T-helper 2 cell treated with Interferon-gamma antibody and Interleukin-4, amounts not matched to agents 100 ng/mL and 5 ng/mL, for 36 hours (primary cell): ENCODE results near the gene KCP. TPM values are rescaled to one million over a fixed set of nuclear protein-coding genes. Genes with fewer than 3 reads are reported as not detected.
"Not testable (repeated sequence)": the region's sequence is repeated elsewhere in the genome, so short reads cannot be mapped to it uniquely, and the experiment has no call there.

Experiments used
- intact Hi-C: fragments of 100-400 bp; cut with micrococcal nuclease; formaldehyde crosslinking; loops from one replicate; pipeline ENCODE4 v1.15.1; 2023
- total RNA-seq: library from RNA; stranded (reverse); gene quantifications from 2 replicates; pipeline ENCODE4 v1.2.3, GENCODE V29; 2022

The KCP gene
- total RNA-seq: 0.09 TPM in 2 replicates

DNA sequence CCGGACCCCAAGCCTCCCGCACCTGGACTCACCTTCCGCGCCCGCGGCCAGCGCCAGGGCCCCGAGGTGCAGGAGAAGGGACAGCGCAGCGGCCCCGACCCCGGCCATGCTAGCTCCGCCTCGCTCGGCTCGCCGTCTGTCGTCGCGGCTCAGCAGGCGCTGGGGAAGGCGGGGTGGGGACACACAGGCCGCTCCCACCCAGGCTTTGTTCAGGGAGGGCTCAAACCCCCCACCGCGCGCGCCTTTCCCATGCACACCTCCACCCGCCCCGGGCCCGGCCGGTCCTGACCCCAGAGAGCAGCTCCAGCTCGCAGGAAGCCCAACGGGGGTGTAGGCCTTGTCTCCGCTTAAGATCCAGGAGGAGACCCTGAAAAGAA lies at the start of gene KCP:
TSS of gene KCP (minus strand) at position 141 of the 377 bp plus-strand sequence. CDS start at position 108, 33 bp downstream.
- intact Hi-C loops: no loop called here

DNA sequence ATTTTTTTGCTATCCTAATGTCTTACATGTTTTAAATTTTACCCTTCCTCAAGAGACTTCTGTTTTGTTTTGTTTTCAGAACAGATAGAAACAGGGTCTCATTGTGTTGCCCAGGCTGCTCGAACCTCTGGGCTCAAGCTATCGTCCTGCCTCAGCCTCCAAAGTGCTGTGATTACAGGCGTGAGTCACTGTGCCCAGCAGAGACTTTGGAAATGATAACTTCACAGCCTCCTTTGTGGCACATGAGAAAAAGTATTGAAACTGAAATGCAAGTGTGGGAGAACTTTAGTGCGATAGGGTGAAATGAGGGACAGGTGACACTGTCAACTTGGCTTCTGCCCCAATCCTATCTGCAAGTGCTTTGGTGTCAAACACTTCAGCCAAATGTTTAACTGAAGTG lies 48.8 kb upstream of the KCP start:
- intact Hi-C loops: no loop called here

DNA sequence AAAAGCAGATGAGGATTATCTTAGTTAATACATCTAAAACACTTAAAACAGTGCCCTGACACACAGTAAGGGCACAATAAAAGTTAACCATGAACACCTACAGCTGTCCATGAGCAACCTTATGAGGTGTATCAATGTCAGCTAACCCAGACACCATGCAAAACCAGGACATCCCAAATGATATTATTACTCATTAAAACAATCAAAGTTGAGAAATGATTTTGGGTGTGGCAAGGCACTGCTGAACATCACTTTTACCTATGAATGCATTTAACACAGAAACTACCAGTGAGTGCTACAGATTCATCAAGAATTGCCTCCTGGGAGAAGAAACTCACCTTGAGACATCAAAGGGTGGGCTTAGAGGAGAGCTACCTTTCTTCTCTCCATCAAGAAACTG lies 45.5 kb upstream of the KCP start:
- intact Hi-C loops: no loop called here

- intact Hi-C loops: no loop called here
These were observed 44.6 kb upstream of the KCP start for GRCh38 chr7:128954830-128955802.

DNA sequence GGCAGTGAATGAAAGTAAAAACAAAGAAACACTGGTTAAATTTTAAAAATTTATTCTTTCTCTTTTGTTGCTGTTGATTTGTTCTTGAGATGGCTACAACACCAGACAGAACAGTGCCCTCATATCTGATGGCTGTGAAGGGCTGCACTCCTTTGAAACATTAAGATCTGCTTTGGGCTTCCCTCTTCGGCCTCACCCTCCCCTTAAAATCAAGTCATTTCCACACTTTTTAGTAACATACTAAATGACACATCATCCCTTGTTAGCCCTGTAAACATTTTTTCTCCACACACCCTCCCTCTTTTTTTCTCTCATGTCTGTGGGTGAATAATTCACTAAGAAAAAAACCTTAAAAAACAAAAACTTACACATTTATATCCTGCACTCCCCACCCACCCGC lies 43.6 kb upstream of the KCP start:
- intact Hi-C loops: no loop called here

GRCh38 chr7:128951296-128951695 lies 40.8 kb upstream of the KCP start:
- intact Hi-C loops: no loop called here

DNA sequence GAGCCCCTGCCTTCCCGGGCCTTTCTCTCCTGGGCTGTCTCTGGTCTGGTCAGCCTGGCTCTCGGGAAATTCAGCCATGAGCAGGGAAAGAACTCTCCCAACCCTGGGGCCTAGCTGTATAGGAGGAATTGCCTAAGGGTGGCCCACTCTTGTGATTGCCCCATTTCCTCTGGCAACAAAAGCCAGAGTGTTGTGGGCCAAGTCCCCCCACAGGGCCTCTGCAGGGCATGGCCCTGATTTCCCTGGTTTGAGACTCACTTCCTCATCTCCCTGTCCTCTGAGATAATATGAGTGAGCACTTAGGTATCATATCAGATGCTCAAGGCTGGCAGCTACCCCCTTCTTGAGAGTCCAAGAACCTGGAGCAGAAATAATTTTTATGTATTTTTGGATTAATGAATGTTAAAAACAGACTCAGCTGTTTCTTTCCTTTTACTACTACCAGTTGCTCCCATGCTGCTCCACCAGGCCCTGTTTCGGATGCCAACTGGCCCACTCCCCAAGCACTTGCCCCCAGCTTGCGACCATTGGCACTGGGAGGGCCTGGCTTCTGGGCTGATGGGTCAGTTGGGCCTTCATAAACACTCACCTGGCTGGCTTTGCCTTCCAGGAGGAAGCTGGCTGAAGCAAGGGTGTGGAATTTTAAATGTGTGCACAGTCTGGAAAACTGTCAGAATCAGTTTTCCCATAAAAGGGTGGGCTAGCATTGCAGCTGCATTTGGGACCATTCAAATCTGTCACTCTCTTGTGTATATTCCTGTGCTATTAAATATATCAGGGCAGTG lies 38.7 kb upstream of the KCP start:
- intact Hi-C loops: no loop called here

DNA sequence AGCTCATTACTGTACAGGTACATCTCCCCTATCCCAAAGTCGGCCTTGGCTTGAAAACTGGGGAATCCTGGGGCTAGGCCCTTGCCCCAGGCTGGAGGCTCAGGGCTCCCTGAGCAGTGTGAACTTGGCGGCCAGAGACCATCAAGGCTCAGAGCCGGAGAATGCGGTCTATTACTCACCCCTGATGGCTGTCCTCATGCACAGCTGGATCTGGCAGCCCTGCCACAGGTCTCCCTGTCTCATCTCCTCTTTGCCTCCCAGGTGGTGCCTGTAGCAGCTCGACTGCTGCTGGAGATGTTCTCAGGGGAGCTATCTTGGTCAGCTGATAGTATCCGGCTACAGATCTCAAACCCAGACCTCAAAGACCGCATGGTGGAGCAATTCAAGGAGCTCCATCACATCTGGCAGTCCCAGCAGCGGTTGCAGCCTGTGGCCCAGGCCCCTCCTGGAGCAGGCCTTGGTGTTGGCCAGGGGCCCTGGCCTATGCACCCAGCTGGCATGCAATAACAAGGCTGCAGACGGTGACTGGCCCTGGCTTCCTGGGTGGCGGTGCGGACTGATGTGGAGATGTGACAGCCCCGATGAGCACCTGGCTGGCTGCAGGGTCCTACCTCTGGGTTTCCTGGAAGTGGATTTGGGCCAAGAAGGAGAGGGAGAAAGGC lies 37.9 kb upstream of the KCP start:
- intact Hi-C loops: no loop called here

- intact Hi-C loops: no loop called here
These were observed 37.3 kb upstream of the KCP start for GRCh38 chr7:128947854-128948253.

DNA sequence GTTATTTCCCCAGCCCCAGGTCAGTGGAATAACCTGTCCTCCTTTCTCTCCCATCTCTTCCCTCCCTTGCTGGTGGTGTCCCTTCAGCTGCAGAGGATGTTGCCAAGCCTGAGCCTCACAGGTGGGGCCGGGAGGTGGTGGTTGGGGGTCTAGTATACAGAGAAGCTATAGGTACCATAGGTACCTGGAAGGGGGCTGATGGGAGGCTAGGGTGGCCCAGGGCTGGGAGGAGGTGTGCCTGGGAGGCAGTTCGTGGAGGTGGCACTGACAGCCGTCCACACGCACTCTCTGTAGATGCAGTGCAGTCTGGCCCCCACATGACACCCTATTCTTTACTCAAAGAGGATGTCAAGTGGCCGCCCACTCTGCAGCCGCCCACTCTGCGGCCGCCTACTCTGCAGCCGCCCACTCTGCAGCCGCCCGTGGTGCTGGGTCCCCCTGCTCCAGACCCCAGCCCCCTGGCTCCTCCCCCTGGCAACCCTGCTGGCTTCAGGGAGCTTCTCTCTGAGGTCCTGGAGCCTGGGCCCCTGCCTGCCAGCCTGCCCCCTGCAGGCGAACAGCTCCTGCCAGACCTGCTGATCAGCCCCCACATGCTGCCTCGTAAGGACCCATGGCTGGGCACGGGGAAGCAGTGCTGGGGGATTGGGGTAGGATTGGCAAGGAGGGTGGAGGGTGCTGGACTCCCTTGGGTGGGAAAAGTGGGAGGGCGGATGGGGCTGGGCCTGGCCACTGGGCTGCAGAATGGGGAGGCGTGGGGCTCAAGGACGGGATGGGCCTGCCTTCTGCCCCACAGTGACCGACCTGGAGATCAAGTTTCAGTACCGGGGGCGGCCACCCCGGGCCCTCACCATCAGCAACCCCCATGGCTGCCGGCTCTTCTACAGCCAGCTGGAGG lies 36.7 kb upstream of the KCP start:
- intact Hi-C loops: no loop called here

DNA sequence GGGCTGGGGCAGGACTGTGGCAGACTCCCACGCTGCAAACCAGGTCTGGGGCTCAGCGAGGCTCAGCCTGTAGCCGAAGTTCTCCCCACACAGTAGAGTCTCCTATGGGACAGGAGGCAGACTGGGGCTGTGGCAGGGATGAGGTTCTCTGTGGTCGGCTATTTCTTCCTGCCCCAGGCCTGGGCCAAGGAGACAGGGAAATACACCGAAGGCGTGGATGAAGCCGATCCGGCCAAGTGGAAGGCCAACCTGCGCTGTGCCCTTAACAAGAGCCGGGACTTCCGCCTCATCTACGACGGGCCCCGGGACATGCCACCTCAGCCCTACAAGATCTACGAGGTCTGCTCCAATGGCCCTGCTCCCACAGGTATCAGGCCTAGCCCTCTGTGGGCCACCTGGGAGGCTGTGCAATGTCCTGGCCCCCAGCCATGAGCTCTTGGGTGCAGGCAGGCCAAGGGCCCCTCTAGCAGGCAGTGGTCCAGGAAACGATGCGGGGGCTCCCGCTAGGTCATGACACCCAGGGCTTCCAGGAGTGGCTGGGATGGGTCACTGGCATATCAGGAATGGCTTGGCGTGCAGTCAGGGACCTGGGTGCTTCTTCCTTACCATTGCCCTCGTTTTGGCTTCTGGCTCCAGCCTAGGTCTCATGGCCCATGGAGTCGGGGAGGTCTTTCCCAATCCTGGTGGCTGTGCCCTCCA lies 35.3 kb upstream of the KCP start:
- intact Hi-C loops: no loop called here

- intact Hi-C loops: no loop called here
These were observed 34.2 kb upstream of the KCP start for GRCh38 chr7:128944487-128945236.

DNA sequence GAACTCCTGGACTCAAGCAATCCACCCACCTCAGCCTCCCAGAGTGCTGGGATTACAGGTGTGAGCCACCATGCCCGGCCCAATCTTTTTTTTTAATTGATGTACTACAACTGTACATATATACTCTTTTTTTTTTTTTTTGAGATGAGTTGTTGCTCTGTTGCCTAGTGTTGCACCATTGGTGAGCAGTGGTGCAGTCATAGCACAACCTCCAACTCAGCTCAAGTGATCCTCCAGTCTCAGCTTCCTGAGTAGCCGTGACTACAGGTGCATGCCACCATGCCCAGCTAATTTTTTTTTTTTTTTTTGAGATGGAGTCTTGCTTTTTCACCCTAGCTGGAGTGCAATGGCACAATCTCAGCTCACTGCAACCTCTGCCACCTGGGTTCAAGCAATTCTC lies 32.7 kb upstream of the KCP start:
- intact Hi-C loops: not testable (repeated sequence)

- intact Hi-C loops: no loop called here
These were observed 31.5 kb upstream of the KCP start for GRCh38 chr7:128941946-128942526.

- intact Hi-C loops: no loop called here
These were observed 30.9 kb upstream of the KCP start for GRCh38 chr7:128941323-128941890.

DNA sequence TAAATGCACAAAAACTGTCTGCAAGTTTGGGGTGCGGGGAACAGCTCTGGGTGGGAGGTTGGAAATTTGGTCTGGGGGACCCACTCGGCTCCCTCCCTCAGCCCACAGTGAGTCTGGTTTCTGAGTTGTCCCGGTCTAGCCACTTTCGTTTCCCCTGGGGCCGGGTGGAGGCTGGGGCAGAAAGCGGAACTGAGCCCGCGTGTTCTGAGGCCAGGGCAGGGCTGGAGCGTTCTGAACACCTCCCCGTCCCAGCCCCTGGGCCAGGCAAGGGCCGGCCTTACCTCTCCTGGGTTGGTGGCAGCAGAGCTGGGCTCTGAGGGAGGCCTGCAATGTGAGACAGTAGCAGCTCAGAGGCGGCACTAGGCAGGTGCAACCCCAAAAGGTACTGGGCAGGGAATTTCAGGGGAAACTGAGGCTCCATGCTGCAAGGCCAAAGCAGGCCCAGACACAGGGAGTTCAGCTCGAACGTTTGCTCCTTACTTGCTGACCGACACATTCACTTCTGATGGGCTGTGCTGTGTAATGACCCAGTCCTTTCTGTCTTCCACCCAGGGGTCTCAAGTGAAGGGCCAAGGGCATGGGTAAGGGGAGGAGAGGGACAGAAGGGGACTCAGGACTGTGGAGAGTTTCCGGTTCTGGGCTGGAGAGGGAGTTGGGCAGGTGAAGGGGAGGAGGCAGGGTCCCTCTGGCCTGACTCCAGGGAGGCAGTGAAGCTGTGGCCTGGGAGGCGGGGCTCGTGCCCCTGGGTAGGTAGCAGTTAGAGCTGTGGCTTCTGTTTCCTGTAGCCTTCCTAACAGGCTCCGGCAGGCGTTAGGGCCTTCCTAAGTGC lies 30.2 kb upstream of the KCP start:
- intact Hi-C loops: no loop called here

DNA sequence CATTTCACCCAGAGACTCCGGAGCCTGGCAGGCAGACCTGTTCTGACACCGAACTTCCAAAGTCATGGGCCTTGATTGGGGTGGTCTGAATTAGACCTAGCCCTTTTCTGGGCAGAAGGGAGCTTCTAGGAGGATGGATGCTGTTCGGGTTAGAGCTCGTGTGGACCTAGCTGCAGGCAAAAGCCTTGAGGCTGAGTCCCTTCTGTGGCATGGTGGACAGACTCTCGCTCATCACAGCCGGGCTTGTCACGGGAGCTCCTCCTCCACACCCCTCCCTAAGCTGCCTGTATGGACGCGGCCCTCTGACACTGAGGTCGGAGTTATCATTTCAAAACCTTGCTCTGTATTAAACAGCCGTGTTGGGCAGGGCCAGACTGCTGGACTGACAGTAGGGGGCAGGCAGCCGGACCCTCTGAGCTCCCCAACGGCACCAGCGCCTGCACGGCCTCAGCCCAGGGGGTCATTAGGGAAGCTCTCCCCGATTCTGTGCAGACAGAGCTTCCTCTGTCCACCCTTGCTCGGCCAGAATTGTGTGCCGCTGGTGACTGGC lies 29.4 kb upstream of the KCP start:
- intact Hi-C loops: no loop called here
